WTC11 (cell line): ENCODE measurements around the gene ZFC3H1. TPM values are rescaled to one million over a fixed set of nuclear protein-coding genes. Genes with fewer than 3 reads are reported as not detected.
A peak's percentile ranks its signal among the peaks of the same experiment; 100 is the strongest.

Experiments used
- ATAC-seq: fragments of 200-7000 bp; cut with Tn5 transposase; 2 replicates; pipeline ENCODE4 v1.10.0; 2021; ENCODE audit warnings: mild to moderate bottlenecking, moderate library complexity
- Bru-seq: library from RNA; stranded (reverse); fragments of 400-500 nt; gene quantifications from one replicate; lab custom pipeline; 2021; lab: Mats Ljungman, UMichigan
- CTCF ChIA-PET: fragments of 300-600 bp; sonication (Branson Sonifier 250); formaldehyde crosslinking; loops from one replicate; lab custom pipeline; 2021; ENCODE audit warnings: antibody characterized with exemption; lab: Charles Lee
- POLR2A ChIA-PET: fragments of 350-600 bp; sonication (Branson Sonifier 250); formaldehyde crosslinking; loops from one replicate; lab custom pipeline; 2021; ENCODE audit warnings: antibody characterized with exemption; lab: Charles Lee
- DNase-seq: peaks from one replicate; pipeline ENCODE4 v3.0.0; 2021; ENCODE audit warnings: low spot score
- H3K27ac Mint-ChIP-seq: 2 replicates; pipeline ENCODE4 v1.8.0; 2021; ENCODE audit warnings: mixed read lengths
- H3K27me3 Mint-ChIP-seq: 2 replicates; pipeline ENCODE4 v1.8.0; 2021; ENCODE audit warnings: low read depth, mild to moderate bottlenecking, moderate library complexity, mixed read lengths
- H3K36me3 Mint-ChIP-seq: 2 replicates; pipeline ENCODE4 v1.8.0; 2021; ENCODE audit warnings: mixed read lengths
- H3K4me1 Mint-ChIP-seq: 2 replicates; pipeline ENCODE4 v1.8.0; 2022; ENCODE audit warnings: mixed read lengths
- H3K4me3 Mint-ChIP-seq: 2 replicates; pipeline ENCODE4 v1.8.0; 2021; ENCODE audit warnings: mild to moderate bottlenecking, moderate library complexity, mixed read lengths
- H3K9me3 Mint-ChIP-seq: 2 replicates; pipeline ENCODE4 v1.8.0; 2021; ENCODE audit warnings: mixed read lengths
- CBFB ChIP-seq: sonication (generic); formaldehyde crosslinking; IDR thresholded peaks from 2 replicates; pipeline ENCODE4 v1.8.1; 2022; ENCODE audit warnings: mild to moderate bottlenecking, low read depth, missing genetic modification reagents
- CREB1 ChIP-seq: sonication (generic); formaldehyde crosslinking; IDR thresholded peaks from 2 replicates; pipeline ENCODE4 v1.8.0; 2023; ENCODE audit warnings: mild to moderate bottlenecking, missing genetic modification reagents
- ELF4 ChIP-seq: sonication (generic); formaldehyde crosslinking; IDR thresholded peaks from 2 replicates; pipeline ENCODE4 v1.8.1; 2022; ENCODE audit warnings: low read depth, mild to moderate bottlenecking, moderate library complexity, missing genetic modification reagents
- JAZF1 ChIP-seq: fragments of 250-450 bp; sonication (Bioruptor Pico); IDR thresholded peaks from 2 replicates; pipeline ENCODE4 v1.9.0; 2021; ENCODE audit warnings: moderate library complexity, mild to moderate bottlenecking, inconsistent platforms
- MXD4 ChIP-seq: fragments of 250-450 bp; sonication (Bioruptor Pico); IDR thresholded peaks from 2 replicates; pipeline ENCODE4 v1.8.0; 2021; ENCODE audit warnings: mild to moderate bottlenecking, moderate library complexity, borderline replicate concordance
- NFYB ChIP-seq: sonication (generic); formaldehyde crosslinking; conservative IDR thresholded peaks from 2 replicates; pipeline ENCODE4 v1.8.0; 2022; ENCODE audit warnings: low read depth, missing genetic modification reagents
- NR3C1 ChIP-seq: sonication (generic); formaldehyde crosslinking; conservative IDR thresholded peaks from 2 replicates; pipeline ENCODE4 v1.8.1; 2023; ENCODE audit warnings: low read depth, mild to moderate bottlenecking, missing genetic modification reagents
- RELA ChIP-seq: sonication (generic); formaldehyde crosslinking; IDR thresholded peaks from 2 replicates; pipeline ENCODE4 v1.8.1; 2022; ENCODE audit warnings: missing genetic modification reagents, mild to moderate bottlenecking, borderline replicate concordance
- TEAD4 ChIP-seq: sonication (generic); formaldehyde crosslinking; IDR thresholded peaks from 2 replicates; pipeline ENCODE4 v1.8.0; 2022; ENCODE audit warnings: mild to moderate bottlenecking, missing genetic modification reagents
- TP53 ChIP-seq: sonication (generic); formaldehyde crosslinking; IDR thresholded peaks from 2 replicates; pipeline ENCODE4 v1.8.1; 2023; ENCODE audit warnings: mild to moderate bottlenecking, missing genetic modification reagents
- ZNF121 ChIP-seq: sonication (generic); formaldehyde crosslinking; IDR thresholded peaks from 2 replicates; pipeline ENCODE4 v1.8.0; 2023; ENCODE audit warnings: missing genetic modification reagents
- ZNF138 ChIP-seq: sonication (generic); formaldehyde crosslinking; conservative IDR thresholded peaks from 2 replicates; pipeline ENCODE4 v1.8.1; 2022; ENCODE audit warnings: mild to moderate bottlenecking, moderate library complexity, missing genetic modification reagents
- ZNF317 ChIP-seq: sonication (generic); formaldehyde crosslinking; IDR thresholded peaks from 2 replicates; pipeline ENCODE4 v1.8.1; 2023; ENCODE audit warnings: low read depth, mild to moderate bottlenecking, moderate library complexity, missing genetic modification reagents, borderline replicate concordance
- ZNF396 ChIP-seq: fragments of 250-450 bp; sonication (Bioruptor Pico); IDR thresholded peaks from 2 replicates; pipeline ENCODE4 v1.8.0; 2021; ENCODE audit warnings: mild to moderate bottlenecking, moderate library complexity, borderline replicate concordance
- long read RNA-seq, 3 experiments: library from RNA in 1 of 3; library from capped mRNA in 1 of 3; library from polyadenylated mRNA in 1 of 3; unstranded in 2 of 3; stranded (forward) in 1 of 3; transcript quantifications; one replicate each; pipeline ENCODE4 v2.0.0, GENCODE V29; 2021
- total RNA-seq: library from RNA; stranded (reverse); gene quantifications from 3 replicates; pipeline ENCODE4 v1.2.3, GENCODE V29; 2021
- TF ChIP-seq, protein P1 (sequence below): sonication (generic); formaldehyde crosslinking; IDR thresholded peaks from 2 replicates; pipeline ENCODE4 v1.8.1; 2023; ENCODE audit warnings: mild to moderate bottlenecking, missing genetic modification reagents, moderate library complexity
- TF ChIP-seq, protein P2 (sequence below): sonication (generic); formaldehyde crosslinking; IDR thresholded peaks from 2 replicates; pipeline ENCODE4 v1.8.1; 2023; ENCODE audit warnings: mild to moderate bottlenecking, missing genetic modification reagents, moderate library complexity
- TF ChIP-seq, protein P3 (sequence below): fragments of 200-600 bp; IDR thresholded peaks from 2 replicates; pipeline ENCODE4 v1.8.0; 2022; ENCODE audit warnings: antibody characterized with exemption
- TF ChIP-seq, protein P4 (sequence below): sonication (generic); formaldehyde crosslinking; IDR thresholded peaks from 2 replicates; pipeline ENCODE4 v1.8.1; 2022; ENCODE audit warnings: mild to moderate bottlenecking, moderate library complexity, missing genetic modification reagents
- TF ChIP-seq, protein P5 (sequence below): fragments of 250-450 bp; sonication (Bioruptor Pico); IDR thresholded peaks from 2 replicates; pipeline ENCODE4 v1.8.0; 2021; ENCODE audit warnings: mild to moderate bottlenecking
- TF ChIP-seq, protein P6 (sequence below): fragments of 250-450 bp; sonication (Bioruptor Pico); IDR thresholded peaks from 2 replicates; pipeline ENCODE4 v1.9.0; 2021; ENCODE audit warnings: mild to moderate bottlenecking, borderline replicate concordance

ZFC3H1 gene, protein sequence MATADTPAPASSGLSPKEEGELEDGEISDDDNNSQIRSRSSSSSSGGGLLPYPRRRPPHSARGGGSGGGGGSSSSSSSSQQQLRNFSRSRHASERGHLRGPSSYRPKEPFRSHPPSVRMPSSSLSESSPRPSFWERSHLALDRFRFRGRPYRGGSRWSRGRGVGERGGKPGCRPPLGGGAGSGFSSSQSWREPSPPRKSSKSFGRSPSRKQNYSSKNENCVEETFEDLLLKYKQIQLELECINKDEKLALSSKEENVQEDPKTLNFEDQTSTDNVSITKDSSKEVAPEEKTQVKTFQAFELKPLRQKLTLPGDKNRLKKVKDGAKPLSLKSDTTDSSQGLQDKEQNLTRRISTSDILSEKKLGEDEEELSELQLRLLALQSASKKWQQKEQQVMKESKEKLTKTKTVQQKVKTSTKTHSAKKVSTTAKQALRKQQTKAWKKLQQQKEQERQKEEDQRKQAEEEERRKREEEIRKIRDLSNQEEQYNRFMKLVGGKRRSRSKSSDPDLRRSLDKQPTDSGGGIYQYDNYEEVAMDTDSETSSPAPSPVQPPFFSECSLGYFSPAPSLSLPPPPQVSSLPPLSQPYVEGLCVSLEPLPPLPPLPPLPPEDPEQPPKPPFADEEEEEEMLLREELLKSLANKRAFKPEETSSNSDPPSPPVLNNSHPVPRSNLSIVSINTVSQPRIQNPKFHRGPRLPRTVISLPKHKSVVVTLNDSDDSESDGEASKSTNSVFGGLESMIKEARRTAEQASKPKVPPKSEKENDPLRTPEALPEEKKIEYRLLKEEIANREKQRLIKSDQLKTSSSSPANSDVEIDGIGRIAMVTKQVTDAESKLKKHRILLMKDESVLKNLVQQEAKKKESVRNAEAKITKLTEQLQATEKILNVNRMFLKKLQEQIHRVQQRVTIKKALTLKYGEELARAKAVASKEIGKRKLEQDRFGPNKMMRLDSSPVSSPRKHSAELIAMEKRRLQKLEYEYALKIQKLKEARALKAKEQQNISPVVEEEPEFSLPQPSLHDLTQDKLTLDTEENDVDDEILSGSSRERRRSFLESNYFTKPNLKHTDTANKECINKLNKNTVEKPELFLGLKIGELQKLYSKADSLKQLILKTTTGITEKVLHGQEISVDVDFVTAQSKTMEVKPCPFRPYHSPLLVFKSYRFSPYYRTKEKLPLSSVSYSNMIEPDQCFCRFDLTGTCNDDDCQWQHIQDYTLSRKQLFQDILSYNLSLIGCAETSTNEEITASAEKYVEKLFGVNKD (N-terminal part only)
- total RNA-seq (28.3 to 33.9 TPM (median 30.9 TPM) in 3 replicates), Bru-seq, nascent RNA (percentile 89 among the genes with signal in this experiment)
- long read RNA-seq, experiment 1, full-length matches to known transcripts: 46 of 91 reads
- long read RNA-seq, experiment 1, partial matches to known transcripts: 26 of 91 reads
- long read RNA-seq, experiment 1, other reads (novel, unspliced or antisense): 19 of 91 reads
- long read RNA-seq, experiment 2, full-length matches to known transcripts: 3 of 25 reads
- long read RNA-seq, experiment 2, partial matches to known transcripts: 11 of 25 reads
- long read RNA-seq, experiment 2, other reads (novel, unspliced or antisense): 11 of 25 reads
- long read RNA-seq, experiment 3: 0 reads

DNA sequence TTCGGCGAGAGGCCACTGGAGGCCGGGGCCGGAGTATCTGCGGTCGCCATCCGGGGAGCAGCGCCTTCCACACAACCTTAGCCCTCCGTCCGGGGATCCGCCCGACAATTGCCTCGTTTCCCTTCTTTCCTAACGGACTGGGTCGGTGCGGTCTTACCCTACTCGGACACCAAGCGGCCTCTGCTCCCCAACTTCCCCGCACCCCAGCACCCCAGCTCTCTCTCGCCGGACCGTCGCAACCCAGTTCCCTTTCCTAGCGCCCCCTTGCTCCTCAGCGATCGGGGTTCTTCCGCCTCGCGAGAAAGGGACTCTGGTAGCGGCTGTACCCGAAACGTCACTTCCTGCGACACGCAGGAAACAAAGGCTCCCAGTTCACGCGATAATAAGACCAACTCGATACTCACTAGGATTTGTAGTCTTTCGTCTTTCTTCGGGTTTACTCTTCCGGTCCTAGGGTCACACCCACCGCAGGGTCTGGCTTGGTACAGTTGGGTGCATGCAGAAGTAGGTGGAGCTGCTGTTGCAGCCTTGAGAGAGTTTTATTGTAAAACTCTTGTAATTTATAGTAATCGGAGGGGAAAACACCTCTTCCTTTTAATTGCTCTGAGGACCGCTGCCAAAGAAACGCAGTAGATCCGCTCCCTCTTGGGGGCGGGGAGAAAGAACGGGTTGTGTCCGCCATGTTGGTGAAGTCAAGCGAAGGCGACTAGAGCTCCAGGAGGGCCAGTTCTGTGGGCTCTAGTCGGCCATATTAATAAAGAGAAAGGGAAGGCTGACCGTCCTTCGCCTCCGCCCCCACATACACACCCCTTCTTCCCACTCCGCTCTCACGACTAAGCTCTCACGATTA, at the start of gene ZFC3H1, which contains the start of gene THAP2:
TSS of gene ZFC3H1 (minus strand) at position 288 of the 850 bp plus-strand sequence. CDS start at position 50, 238 bp downstream.
TSS of gene THAP2 (plus strand) at position 741 of the 850 bp plus-strand sequence. CDS start 209 bp downstream, outside the sequence.
- H3K27me3 Mint-ChIP-seq: no peaks in the 10 kb centered on the region
- peaks cover 19% of the 10 kb centered on the region for H3K36me3 Mint-ChIP-seq
- peak within 1 kb of the TSS; percentile 100 for H3K27ac Mint-ChIP-seq
- POLR2A ChIA-PET: interaction anchor here (0.7 to 3.0 kb wide), 15 partner anchors 9 to 225 kb away, joined by 3 to 45 read pairs (median 4); partner anchors contain the start of genes RAB21 and TMEM19
- H3K9me3 Mint-ChIP-seq: no peaks in the 10 kb centered on the region
- DNase-seq: peak; percentile 91
- H3K4me1 Mint-ChIP-seq: peaks cover 16% of the 10 kb centered on the region
- CTCF ChIA-PET: interaction anchor here (0.8 to 2.7 kb wide), 9 partner anchors 22 to 91 kb away, joined by 3 to 30 read pairs (median 4); partner anchors contain the start of genes RAB21 and TMEM19
- peak; percentile 94 for ATAC-seq
- peak within 1 kb of the TSS; percentile 91 for H3K4me3 Mint-ChIP-seq
- TF ChIP-seq TP53 (CRISPR knock-in tag) (peak; percentile 27; the same call in 1 of the 2 replicates), RELA (no peak), TEAD4 (CRISPR knock-in tag) (no peak), CREB1 (CRISPR knock-in tag) (no peak), ZNF317 (CRISPR knock-in tag) (no peak), ZNF121 (CRISPR knock-in tag) (no peak), ZNF396 (CRISPR knock-in tag) (no peak), CBFB (CRISPR knock-in tag) (no peak), NR3C1 (CRISPR knock-in tag) (no peak), ZNF138 (no peak), ELF4 (no peak), MXD4 (CRISPR knock-in tag) (no peak), JAZF1 (CRISPR knock-in tag) (no peak), NFYB (CRISPR knock-in tag) (no peak)
- TF ChIP-seq, protein P1, sequence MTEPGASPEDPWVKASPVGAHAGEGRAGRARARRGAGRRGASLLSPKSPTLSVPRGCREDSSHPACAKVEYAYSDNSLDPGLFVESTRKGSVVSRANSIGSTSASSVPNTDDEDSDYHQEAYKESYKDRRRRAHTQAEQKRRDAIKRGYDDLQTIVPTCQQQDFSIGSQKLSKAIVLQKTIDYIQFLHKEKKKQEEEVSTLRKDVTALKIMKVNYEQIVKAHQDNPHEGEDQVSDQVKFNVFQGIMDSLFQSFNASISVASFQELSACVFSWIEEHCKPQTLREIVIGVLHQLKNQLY (CRISPR knock-in tag): no peak
- TF ChIP-seq, protein P2, sequence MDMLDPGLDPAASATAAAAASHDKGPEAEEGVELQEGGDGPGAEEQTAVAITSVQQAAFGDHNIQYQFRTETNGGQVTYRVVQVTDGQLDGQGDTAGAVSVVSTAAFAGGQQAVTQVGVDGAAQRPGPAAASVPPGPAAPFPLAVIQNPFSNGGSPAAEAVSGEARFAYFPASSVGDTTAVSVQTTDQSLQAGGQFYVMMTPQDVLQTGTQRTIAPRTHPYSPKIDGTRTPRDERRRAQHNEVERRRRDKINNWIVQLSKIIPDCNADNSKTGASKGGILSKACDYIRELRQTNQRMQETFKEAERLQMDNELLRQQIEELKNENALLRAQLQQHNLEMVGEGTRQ (CRISPR knock-in tag): no peak
- TF ChIP-seq, protein P3, sequence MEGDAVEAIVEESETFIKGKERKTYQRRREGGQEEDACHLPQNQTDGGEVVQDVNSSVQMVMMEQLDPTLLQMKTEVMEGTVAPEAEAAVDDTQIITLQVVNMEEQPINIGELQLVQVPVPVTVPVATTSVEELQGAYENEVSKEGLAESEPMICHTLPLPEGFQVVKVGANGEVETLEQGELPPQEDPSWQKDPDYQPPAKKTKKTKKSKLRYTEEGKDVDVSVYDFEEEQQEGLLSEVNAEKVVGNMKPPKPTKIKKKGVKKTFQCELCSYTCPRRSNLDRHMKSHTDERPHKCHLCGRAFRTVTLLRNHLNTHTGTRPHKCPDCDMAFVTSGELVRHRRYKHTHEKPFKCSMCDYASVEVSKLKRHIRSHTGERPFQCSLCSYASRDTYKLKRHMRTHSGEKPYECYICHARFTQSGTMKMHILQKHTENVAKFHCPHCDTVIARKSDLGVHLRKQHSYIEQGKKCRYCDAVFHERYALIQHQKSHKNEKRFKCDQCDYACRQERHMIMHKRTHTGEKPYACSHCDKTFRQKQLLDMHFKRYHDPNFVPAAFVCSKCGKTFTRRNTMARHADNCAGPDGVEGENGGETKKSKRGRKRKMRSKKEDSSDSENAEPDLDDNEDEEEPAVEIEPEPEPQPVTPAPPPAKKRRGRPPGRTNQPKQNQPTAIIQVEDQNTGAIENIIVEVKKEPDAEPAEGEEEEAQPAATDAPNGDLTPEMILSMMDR: no peak
- TF ChIP-seq, protein P4, sequence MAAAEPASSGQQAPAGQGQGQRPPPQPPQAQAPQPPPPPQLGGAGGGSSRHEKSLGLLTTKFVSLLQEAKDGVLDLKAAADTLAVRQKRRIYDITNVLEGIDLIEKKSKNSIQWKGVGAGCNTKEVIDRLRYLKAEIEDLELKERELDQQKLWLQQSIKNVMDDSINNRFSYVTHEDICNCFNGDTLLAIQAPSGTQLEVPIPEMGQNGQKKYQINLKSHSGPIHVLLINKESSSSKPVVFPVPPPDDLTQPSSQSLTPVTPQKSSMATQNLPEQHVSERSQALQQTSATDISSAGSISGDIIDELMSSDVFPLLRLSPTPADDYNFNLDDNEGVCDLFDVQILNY: no peak
- TF ChIP-seq, protein P5, sequence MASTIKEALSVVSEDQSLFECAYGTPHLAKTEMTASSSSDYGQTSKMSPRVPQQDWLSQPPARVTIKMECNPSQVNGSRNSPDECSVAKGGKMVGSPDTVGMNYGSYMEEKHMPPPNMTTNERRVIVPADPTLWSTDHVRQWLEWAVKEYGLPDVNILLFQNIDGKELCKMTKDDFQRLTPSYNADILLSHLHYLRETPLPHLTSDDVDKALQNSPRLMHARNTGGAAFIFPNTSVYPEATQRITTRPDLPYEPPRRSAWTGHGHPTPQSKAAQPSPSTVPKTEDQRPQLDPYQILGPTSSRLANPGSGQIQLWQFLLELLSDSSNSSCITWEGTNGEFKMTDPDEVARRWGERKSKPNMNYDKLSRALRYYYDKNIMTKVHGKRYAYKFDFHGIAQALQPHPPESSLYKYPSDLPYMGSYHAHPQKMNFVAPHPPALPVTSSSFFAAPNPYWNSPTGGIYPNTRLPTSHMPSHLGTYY (CRISPR knock-in tag): no peak
- TF ChIP-seq, protein P6, sequence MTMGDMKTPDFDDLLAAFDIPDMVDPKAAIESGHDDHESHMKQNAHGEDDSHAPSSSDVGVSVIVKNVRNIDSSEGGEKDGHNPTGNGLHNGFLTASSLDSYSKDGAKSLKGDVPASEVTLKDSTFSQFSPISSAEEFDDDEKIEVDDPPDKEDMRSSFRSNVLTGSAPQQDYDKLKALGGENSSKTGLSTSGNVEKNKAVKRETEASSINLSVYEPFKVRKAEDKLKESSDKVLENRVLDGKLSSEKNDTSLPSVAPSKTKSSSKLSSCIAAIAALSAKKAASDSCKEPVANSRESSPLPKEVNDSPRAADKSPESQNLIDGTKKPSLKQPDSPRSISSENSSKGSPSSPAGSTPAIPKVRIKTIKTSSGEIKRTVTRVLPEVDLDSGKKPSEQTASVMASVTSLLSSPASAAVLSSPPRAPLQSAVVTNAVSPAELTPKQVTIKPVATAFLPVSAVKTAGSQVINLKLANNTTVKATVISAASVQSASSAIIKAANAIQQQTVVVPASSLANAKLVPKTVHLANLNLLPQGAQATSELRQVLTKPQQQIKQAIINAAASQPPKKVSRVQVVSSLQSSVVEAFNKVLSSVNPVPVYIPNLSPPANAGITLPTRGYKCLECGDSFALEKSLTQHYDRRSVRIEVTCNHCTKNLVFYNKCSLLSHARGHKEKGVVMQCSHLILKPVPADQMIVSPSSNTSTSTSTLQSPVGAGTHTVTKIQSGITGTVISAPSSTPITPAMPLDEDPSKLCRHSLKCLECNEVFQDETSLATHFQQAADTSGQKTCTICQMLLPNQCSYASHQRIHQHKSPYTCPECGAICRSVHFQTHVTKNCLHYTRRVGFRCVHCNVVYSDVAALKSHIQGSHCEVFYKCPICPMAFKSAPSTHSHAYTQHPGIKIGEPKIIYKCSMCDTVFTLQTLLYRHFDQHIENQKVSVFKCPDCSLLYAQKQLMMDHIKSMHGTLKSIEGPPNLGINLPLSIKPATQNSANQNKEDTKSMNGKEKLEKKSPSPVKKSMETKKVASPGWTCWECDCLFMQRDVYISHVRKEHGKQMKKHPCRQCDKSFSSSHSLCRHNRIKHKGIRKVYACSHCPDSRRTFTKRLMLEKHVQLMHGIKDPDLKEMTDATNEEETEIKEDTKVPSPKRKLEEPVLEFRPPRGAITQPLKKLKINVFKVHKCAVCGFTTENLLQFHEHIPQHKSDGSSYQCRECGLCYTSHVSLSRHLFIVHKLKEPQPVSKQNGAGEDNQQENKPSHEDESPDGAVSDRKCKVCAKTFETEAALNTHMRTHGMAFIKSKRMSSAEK (CRISPR knock-in tag): no peak
